WI38 (cell line): ENCODE data around the gene HK1.

ENCODE experiments used
- H3K4me3 ChIP-seq: 2 replicates; pipeline ENCODE4 v1.5.1; 2011; ENCODE audit warnings: low read depth, mild to moderate bottlenecking, control low read depth, low read length
- CTCF ChIP-seq: IDR thresholded peaks from 2 replicates; pipeline ENCODE4 v1.5.1; 2012; ENCODE audit warnings: low read depth, mild to moderate bottlenecking, control low read depth, low read length

The HK1 gene

GRCh38 chr10:69408318-69409175 lies 130.3 kb downstream of the HK1 start:
- peak overlapping the region; percentile 46 for H3K4me3 ChIP-seq
- peak; percentile 45; the same call in 1 of the 2 replicates for TF ChIP-seq CTCF

- H3K4me3 ChIP-seq = peak overlapping the region; percentile 46
- TF ChIP-seq CTCF = no peak
Observed at GRCh38 chr10:69409176-69409495, 130.8 kb downstream of the HK1 start.

- no peak overlapping the region for H3K4me3 ChIP-seq
- TF ChIP-seq CTCF = no peak
Observed at GRCh38 chr10:69409968-69410367, 131.7 kb downstream of the HK1 start.

- H3K4me3 ChIP-seq = no peak overlapping the region
- TF ChIP-seq CTCF = no peak
Observed at GRCh38 chr10:69410487-69410886, 132.2 kb downstream of the HK1 start.

GRCh38 chr10:69411476-69411875 lies 133.2 kb downstream of the HK1 start:
- no peak for TF ChIP-seq CTCF
- no peak overlapping the region for H3K4me3 ChIP-seq

GRCh38 chr10:69412232-69412790 lies 134.0 kb downstream of the HK1 start:
- TF ChIP-seq CTCF = no peak
- H3K4me3 ChIP-seq = no peak overlapping the region

- H3K4me3 ChIP-seq = no peak overlapping the region
Observed at GRCh38 chr10:69413221-69413865, 135.0 kb downstream of the HK1 start.

More at GRCh38 chr10:69413221-69413865, 135.0 kb downstream of the HK1 start:
- TF ChIP-seq CTCF = peak; percentile 69
